Measurements from ENCODE around the gene ATP2C2.

The ATP2C2 gene

GRCh38 chr16:84486126-84486525, 117.8 kb downstream of the ATP2C2 start:
- H3K4me1 Mint-ChIP-seq (ENCODE audit: low read depth): no peaks in the 10 kb centered on the region
- no peaks in the 10 kb centered on the region for H3K9me3 Mint-ChIP-seq
- intact Hi-C loops (cut with micrococcal nuclease): no loop called here
- H3K27me3 Mint-ChIP-seq: no peaks in the 10 kb centered on the region
- peaks cover 98% of the 10 kb centered on the region for H3K36me3 Mint-ChIP-seq (ENCODE audit: low read depth)
- H3K4me3 Mint-ChIP-seq: no peak overlapping the region
- no peak overlapping the region for H3K27ac Mint-ChIP-seq

- H3K27ac Mint-ChIP-seq: no peak overlapping the region
- H3K9me3 Mint-ChIP-seq: no peaks in the 10 kb centered on the region
- peaks cover 98% of the 10 kb centered on the region for H3K36me3 Mint-ChIP-seq (ENCODE audit: low read depth)
- intact Hi-C loops (cut with micrococcal nuclease): no loop called here
- H3K4me1 Mint-ChIP-seq (ENCODE audit: low read depth): no peaks in the 10 kb centered on the region
- no peaks in the 10 kb centered on the region for H3K27me3 Mint-ChIP-seq
- H3K4me3 Mint-ChIP-seq: no peak overlapping the region
Measured at GRCh38 chr16:84486551-84487235, 118.4 kb downstream of the ATP2C2 start.

DNA sequence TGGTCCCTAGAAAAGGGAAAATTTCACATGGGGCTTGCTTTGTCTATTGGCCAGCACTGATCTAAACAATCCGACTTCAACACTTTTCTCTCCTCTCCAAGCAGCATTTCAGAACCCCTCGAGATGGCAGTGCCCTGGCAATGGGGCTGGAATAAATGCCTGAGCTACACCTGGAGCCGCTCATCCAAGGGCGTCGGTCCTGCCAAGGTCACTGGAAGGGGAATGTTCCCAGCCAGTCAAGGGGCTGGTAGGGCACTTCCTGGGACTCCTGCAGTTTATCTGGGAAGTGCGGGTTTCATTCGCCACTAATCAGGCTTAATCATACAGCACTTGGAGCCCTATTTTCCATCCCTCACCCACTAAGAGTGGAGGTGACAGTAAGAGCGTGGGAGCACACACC, 119.0 kb downstream of the ATP2C2 start:
- Mint-ChIP-seq H3K36me3 (ENCODE audit: low read depth) (peaks cover 93% of the 10 kb centered on the region), H3K4me3 (no peak overlapping the region), H3K9me3 (no peaks in the 10 kb centered on the region), H3K27ac (no peak overlapping the region), H3K27me3 (no peaks in the 10 kb centered on the region), H3K4me1 (ENCODE audit: low read depth) (no peaks in the 10 kb centered on the region)
- intact Hi-C loops (cut with micrococcal nuclease): no loop called here

DNA sequence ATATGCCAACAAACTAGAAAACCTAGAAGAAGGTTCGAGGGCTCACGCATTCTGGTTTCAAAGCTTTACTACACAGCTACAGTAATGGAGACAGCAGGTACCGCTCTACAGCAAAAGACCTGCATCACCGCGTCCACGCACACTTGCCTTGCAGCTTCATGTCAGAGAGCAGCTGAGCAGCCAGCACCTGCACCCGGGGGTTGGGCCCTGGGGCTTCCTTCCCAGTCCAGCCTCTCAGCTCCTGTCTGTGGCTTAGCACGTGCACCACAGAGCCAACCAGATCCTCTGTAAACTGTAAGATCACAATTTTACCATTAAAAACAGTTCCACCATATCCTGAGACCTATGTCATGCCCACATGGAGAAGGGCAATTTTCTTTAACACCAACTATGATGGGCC, 120.8 kb downstream of the ATP2C2 start:
- Mint-ChIP-seq H3K27me3 (no peaks in the 10 kb centered on the region), H3K4me1 (ENCODE audit: low read depth) (no peaks in the 10 kb centered on the region), H3K4me3 (no peak overlapping the region), H3K27ac (no peak overlapping the region), H3K36me3 (ENCODE audit: low read depth) (peaks cover 86% of the 10 kb centered on the region), H3K9me3 (peaks cover 1% of the 10 kb centered on the region)
- intact Hi-C loops (cut with micrococcal nuclease): no loop called here

DNA sequence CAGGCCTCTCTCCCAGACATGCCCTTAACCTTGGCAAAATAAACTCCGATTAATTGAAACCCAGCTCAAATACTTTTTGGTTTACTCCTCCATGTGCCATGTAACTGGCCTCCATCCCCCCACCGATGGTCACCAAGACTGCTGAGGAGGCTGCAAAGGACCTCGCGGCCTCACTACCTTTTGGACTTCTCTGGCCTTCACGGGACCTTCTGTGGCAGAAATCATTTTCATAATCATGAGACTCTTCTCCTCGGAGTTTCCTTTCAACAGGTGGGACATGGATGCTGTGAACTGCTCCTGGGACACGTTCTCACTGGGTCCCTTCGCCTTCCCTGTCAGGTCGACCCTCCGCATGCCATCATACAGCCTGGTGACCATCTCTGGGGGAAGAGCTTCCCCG, 127.2 kb downstream of the ATP2C2 start:
- H3K4me3 Mint-ChIP-seq: no peak overlapping the region
- peaks cover 74% of the 10 kb centered on the region for H3K36me3 Mint-ChIP-seq (ENCODE audit: low read depth)
- intact Hi-C loops (cut with micrococcal nuclease): no loop called here
- H3K27ac Mint-ChIP-seq: no peak overlapping the region
- no peaks in the 10 kb centered on the region for H3K4me1 Mint-ChIP-seq (ENCODE audit: low read depth)
- peaks cover 8% of the 10 kb centered on the region for H3K9me3 Mint-ChIP-seq
- no peaks in the 10 kb centered on the region for H3K27me3 Mint-ChIP-seq

DNA sequence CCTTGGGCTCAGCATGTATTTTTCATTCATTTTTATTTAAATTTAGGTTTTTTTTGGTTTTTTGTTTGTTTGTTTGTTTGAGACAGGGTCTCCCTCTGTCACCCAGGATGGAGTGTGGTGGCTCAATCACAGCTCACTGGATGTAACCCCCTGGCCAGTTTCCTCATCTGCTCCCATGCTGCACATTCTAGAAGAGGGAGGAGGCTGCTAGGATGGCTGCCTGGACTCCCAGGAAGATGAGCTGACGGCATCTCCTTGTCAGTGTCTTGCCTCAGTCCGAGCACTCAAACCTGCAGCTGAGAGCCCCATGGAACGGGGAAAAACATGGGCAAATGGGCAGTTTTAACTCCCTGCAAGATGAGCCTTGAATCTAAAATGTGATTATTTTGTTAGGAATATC, 128.7 kb downstream of the ATP2C2 start:
- no peaks in the 10 kb centered on the region for H3K4me1 Mint-ChIP-seq (ENCODE audit: low read depth)
- H3K27me3 Mint-ChIP-seq: no peaks in the 10 kb centered on the region
- intact Hi-C loops (cut with micrococcal nuclease): no loop called here
- H3K36me3 Mint-ChIP-seq (ENCODE audit: low read depth): peaks cover 68% of the 10 kb centered on the region
- H3K27ac Mint-ChIP-seq: no peak overlapping the region
- no peak overlapping the region for H3K4me3 Mint-ChIP-seq
- H3K9me3 Mint-ChIP-seq: peaks cover 8% of the 10 kb centered on the region

DNA sequence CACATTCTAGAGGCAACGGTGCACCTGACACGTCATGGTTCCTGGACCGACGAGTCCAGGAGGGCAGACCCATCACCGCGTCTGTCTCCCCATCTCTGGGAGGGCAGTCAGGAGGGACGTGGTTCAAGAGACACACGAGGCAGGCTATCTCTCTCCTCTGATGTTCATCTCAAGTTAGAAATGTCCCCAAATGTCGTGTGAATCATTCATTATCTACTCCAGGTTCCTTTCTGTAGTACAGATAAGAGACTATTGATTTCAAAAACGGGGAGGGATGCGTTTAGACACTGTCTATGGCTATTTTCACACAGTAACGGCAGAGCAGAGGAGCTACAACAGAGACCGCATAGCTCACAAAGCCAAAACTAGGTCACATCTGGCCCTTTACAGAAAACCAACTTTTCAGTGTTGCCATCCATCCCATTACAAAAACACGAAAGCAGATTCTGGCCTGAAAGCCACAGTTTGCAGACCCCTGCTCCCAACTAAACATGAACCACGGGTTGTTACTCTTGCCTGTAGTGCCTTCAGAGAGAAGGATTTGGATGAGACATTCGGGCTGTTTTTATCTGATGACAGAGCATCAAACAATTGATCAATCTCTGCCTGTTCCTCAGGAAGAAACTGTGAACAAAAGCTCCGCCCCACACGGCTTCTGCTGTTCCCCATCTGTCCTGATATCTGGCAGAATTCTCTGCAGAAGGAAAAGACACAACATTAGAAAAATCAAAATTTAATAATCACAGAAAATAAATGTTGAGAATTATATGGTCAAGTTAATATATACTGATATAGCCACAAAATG, 129.3 kb downstream of the ATP2C2 start:
- Mint-ChIP-seq H3K9me3 (peaks cover 8% of the 10 kb centered on the region), H3K27me3 (no peaks in the 10 kb centered on the region), H3K4me3 (no peak overlapping the region), H3K27ac (no peak overlapping the region), H3K4me1 (ENCODE audit: low read depth) (peaks cover 1% of the 10 kb centered on the region), H3K36me3 (ENCODE audit: low read depth) (peaks cover 68% of the 10 kb centered on the region)
- intact Hi-C loops (cut with micrococcal nuclease): no loop called here

- Mint-ChIP-seq H3K27ac (no peak overlapping the region), H3K9me3 (peaks cover 8% of the 10 kb centered on the region), H3K4me3 (no peak overlapping the region), H3K27me3 (no peaks in the 10 kb centered on the region), H3K4me1 (ENCODE audit: low read depth) (peaks cover 7% of the 10 kb centered on the region), H3K36me3 (ENCODE audit: low read depth) (peaks cover 63% of the 10 kb centered on the region)
- intact Hi-C loops (cut with micrococcal nuclease): no loop called here
Measured at GRCh38 chr16:84498223-84498610, 129.9 kb downstream of the ATP2C2 start.

GRCh38 chr16:84498859-84499620, 130.7 kb downstream of the ATP2C2 start:
- Mint-ChIP-seq H3K9me3 (peaks cover 7% of the 10 kb centered on the region), H3K36me3 (ENCODE audit: low read depth) (peaks cover 59% of the 10 kb centered on the region), H3K4me3 (no peak overlapping the region), H3K27ac (no peak overlapping the region), H3K4me1 (ENCODE audit: low read depth) (peaks cover 15% of the 10 kb centered on the region), H3K27me3 (no peaks in the 10 kb centered on the region)
- intact Hi-C loops (cut with micrococcal nuclease): no loop called here

DNA sequence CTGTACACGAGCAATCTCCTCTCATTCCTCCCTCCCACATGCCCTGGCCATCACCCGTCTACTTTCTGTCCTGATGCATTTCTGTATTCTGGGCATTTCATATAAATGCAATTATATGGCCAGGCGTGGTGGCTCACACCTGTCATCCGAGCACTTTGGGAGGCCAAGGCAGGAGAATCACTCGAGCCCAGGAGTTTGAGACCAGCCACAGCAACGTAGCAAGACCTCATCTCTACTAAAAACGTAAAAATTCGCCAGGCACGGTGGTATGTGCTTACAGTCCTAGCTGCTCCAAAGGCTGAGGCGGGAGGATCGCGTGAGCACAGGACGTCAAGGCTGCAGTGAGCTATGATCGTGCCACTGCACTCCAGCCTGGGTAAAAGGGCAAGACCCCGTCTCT, 131.3 kb downstream of the ATP2C2 start:
- Mint-ChIP-seq H3K4me1 (ENCODE audit: low read depth) (peaks cover 19% of the 10 kb centered on the region), H3K9me3 (peaks cover 1% of the 10 kb centered on the region), H3K27me3 (no peaks in the 10 kb centered on the region), H3K4me3 (no peak overlapping the region), H3K36me3 (ENCODE audit: low read depth) (peaks cover 53% of the 10 kb centered on the region), H3K27ac (no peak overlapping the region)
- intact Hi-C loops (cut with micrococcal nuclease): no loop called here

DNA sequence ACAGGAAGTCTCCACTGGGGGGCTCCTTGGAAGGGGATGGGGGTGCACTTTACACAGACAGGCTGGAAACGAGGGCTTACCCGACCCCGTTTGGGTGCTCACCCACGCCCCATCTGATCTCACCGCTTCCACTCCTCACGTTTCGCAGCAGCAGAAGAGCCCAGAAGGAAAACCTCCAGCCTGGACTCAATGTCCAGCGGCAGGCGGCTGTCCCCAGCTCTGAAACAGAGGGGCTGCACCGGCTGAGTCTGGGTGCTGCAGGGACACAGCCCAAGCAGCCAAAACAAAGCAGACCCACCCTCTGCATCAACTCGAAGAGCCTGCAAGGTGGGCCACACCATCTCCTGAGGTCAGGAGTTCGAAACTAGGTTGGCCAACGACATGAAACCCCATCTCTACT, 132.2 kb downstream of the ATP2C2 start:
- Mint-ChIP-seq H3K36me3 (ENCODE audit: low read depth) (peaks cover 44% of the 10 kb centered on the region), H3K9me3 (no peaks in the 10 kb centered on the region), H3K27me3 (no peaks in the 10 kb centered on the region), H3K4me3 (no peak overlapping the region), H3K4me1 (ENCODE audit: low read depth) (peaks cover 28% of the 10 kb centered on the region), H3K27ac (no peak overlapping the region)
- intact Hi-C loops (cut with micrococcal nuclease): no loop called here

DNA sequence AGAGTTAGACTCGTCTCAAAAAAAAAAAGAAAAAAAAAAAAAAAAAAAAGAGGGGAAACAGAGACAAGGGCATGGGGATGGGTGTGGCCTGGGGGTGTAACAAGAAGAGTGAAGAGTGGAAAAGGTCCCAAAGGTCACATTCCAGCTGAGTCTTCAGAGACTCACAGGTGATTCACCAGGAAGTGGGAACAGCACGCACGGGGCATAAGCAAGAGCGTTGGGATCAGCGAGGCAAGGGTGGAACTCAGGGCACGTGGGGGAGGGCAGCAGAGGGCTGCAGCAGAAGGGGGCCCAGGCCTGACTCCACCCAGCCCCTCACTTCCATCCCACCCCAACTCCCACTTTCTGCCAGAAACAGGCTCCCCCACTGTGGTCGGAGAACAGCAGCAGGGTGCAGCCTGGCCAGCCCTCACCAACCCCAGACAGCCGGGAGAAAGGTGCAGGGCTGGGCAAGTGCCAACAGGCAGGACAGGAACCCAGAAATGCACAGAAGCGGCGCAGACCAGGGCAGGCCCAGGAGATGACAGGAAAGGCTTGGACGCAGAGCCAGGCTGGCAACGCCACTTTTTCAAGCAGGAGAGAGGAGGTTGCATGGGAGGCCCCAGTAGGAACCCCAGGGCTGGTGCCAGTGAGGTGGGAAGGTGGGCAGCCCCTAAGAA, 132.9 kb downstream of the ATP2C2 start:
- Mint-ChIP-seq H3K27me3 (no peaks in the 10 kb centered on the region), H3K36me3 (ENCODE audit: low read depth) (peaks cover 37% of the 10 kb centered on the region), H3K4me1 (ENCODE audit: low read depth) (peaks cover 32% of the 10 kb centered on the region), H3K27ac (no peak overlapping the region), H3K9me3 (no peaks in the 10 kb centered on the region), H3K4me3 (no peak overlapping the region)
- intact Hi-C loops (cut with micrococcal nuclease): no loop called here

GRCh38 chr16:84502075-84502474, 133.7 kb downstream of the ATP2C2 start:
- H3K9me3 Mint-ChIP-seq: no peaks in the 10 kb centered on the region
- peaks cover 29% of the 10 kb centered on the region for H3K36me3 Mint-ChIP-seq (ENCODE audit: low read depth)
- H3K27ac Mint-ChIP-seq: no peak overlapping the region
- no peak overlapping the region for H3K4me3 Mint-ChIP-seq
- H3K27me3 Mint-ChIP-seq: no peaks in the 10 kb centered on the region
- intact Hi-C loops (cut with micrococcal nuclease): no loop called here
- peaks cover 41% of the 10 kb centered on the region for H3K4me1 Mint-ChIP-seq (ENCODE audit: low read depth)

DNA sequence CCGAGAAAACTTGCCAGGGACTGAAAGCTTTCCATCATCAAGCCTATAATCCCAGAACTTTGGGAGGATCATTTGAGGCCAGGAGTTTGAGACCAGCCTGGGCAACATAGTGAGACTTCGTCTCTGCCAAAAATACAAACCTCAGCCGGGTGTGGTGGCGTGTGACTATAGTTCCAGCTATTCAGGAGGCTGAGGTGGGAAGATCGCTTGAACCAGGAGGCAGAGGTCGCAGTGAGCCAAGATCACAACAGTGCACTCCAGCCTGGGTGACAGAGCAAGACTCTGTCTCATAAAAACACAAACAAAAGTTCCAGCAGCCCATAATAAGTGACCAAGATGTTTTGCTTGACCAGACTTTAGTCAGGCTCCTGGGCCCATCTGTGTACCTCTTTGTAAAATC, 134.2 kb downstream of the ATP2C2 start:
- Mint-ChIP-seq H3K4me1 (ENCODE audit: low read depth) (peaks cover 46% of the 10 kb centered on the region), H3K27me3 (no peaks in the 10 kb centered on the region), H3K27ac (no peak overlapping the region), H3K9me3 (no peaks in the 10 kb centered on the region), H3K36me3 (ENCODE audit: low read depth) (peaks cover 24% of the 10 kb centered on the region), H3K4me3 (no peak overlapping the region)
- intact Hi-C loops (cut with micrococcal nuclease): no loop called here

Data from dendritic cell treated with granulocyte-macrophage colony-stimulating factor and Interleukin-4, amounts not matched to agents 40 ng/mL and 50 ng/mL, for 4 days (primary cell).